ENCODE results near the gene CALN1. TPM values are rescaled to one million over a fixed set of nuclear protein-coding genes. Genes with fewer than 3 reads are reported as not detected.

CALN1 gene
- total RNA-seq, 1 experiment from 2014 or later, result 0.05 TPM

DNA sequence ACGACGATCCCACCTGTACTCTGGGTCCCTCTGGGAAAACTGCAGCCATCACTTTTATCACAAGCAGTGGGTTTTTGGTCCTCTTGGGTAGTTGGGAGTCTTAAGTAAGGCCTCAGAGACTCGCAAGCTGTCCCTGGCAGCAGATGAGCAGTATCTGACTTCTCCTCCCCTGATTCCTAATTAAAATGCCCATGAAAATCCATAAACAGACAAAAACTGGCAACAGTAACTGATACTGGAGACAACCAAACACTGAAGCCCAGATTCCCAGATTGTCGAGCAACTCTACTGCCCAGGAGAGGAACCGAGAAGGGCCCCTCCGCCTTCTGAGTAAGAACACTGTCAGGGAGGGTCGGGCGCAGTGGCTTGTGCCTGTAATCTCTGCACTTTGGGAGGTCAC, 333.8 kb downstream of the CALN1 start:
- DNase-seq (ENCODE audit: low read depth, low spot score), result no peak
- ChIA-PET POLR2A (no interaction called here), CTCF (no interaction called here)
- Histone ChIP-seq H3K9me3 (ENCODE audit: control insufficient read depth, insufficient read depth, low read depth, low read length) (no peaks in the 10 kb centered on the region), H3K27me3 (ENCODE audit: control insufficient read depth, insufficient read depth, low read length) (no peaks in the 10 kb centered on the region), H3K4me3 (ENCODE audit: low read depth in 2 of 2, low read length in 2 of 2) (no peak overlapping the region), H3K4me1 (ENCODE audit: control insufficient read depth, insufficient read depth, low read length) (no peaks in the 10 kb centered on the region), H3K27ac (ENCODE audit: low read length) (no peak overlapping the region), H3K36me3 (ENCODE audit: control insufficient read depth, insufficient read depth, low read length) (no peaks in the 10 kb centered on the region)
- TF ChIP-seq TCF7L2 (IDR thresholded peaks at IDR 0.05; ENCODE audit: low read depth, low read length) (no peak), POLR2AphosphoS5 (IDR thresholded peaks at IDR 0.05; ENCODE audit: low read depth, low read length) (no peak), SIN3A (IDR thresholded peaks at IDR 0.05; ENCODE audit: borderline replicate concordance, insufficient read depth, low read depth, low read length) (no peak)
- TF ChIP-seq, protein P1, sequence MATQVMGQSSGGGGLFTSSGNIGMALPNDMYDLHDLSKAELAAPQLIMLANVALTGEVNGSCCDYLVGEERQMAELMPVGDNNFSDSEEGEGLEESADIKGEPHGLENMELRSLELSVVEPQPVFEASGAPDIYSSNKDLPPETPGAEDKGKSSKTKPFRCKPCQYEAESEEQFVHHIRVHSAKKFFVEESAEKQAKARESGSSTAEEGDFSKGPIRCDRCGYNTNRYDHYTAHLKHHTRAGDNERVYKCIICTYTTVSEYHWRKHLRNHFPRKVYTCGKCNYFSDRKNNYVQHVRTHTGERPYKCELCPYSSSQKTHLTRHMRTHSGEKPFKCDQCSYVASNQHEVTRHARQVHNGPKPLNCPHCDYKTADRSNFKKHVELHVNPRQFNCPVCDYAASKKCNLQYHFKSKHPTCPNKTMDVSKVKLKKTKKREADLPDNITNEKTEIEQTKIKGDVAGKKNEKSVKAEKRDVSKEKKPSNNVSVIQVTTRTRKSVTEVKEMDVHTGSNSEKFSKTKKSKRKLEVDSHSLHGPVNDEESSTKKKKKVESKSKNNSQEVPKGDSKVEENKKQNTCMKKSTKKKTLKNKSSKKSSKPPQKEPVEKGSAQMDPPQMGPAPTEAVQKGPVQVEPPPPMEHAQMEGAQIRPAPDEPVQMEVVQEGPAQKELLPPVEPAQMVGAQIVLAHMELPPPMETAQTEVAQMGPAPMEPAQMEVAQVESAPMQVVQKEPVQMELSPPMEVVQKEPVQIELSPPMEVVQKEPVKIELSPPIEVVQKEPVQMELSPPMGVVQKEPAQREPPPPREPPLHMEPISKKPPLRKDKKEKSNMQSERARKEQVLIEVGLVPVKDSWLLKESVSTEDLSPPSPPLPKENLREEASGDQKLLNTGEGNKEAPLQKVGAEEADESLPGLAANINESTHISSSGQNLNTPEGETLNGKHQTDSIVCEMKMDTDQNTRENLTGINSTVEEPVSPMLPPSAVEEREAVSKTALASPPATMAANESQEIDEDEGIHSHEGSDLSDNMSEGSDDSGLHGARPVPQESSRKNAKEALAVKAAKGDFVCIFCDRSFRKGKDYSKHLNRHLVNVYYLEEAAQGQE (IDR thresholded peaks at IDR 0.05; ENCODE audit: insufficient read depth in 1 of 2, low read depth in 2 of 2, low read length in 1 of 2), result no peak
- TF ChIP-seq, protein P2, sequence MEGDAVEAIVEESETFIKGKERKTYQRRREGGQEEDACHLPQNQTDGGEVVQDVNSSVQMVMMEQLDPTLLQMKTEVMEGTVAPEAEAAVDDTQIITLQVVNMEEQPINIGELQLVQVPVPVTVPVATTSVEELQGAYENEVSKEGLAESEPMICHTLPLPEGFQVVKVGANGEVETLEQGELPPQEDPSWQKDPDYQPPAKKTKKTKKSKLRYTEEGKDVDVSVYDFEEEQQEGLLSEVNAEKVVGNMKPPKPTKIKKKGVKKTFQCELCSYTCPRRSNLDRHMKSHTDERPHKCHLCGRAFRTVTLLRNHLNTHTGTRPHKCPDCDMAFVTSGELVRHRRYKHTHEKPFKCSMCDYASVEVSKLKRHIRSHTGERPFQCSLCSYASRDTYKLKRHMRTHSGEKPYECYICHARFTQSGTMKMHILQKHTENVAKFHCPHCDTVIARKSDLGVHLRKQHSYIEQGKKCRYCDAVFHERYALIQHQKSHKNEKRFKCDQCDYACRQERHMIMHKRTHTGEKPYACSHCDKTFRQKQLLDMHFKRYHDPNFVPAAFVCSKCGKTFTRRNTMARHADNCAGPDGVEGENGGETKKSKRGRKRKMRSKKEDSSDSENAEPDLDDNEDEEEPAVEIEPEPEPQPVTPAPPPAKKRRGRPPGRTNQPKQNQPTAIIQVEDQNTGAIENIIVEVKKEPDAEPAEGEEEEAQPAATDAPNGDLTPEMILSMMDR (IDR thresholded peaks at IDR 0.05), result no peak
- intact Hi-C loops (cut with micrococcal nuclease; ENCODE audit: unreplicated experiment) (no loop called here), in situ Hi-C loops (cut with HindIII; ENCODE audit: low pct_unique_long_range_greater_than_20kb, low sequenced_read_pairs) (no loop called here)
- BruUV-seq (replicated peaks), result no TSS peak
- no peak for ATAC-seq

DNA sequence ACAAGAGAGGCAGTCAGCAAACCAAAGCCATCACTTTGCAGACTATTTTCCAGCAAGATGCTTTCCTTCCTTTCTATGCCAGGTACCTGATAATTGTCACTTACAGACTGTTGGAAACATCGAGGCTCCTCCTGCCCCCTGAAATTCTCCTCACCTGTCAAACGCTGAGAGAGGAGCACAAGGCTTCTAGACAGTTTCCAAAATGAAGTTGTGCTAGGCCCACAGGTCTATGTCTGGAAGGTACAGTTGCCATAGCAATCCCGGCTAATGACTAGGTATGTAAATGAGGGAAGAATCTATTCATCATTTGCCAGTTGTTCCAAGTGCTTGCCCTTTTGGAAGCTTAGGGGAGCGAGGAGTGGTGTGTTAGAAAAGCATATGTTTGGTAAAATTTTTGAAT, 334.4 kb downstream of the CALN1 start:
- no peaks in the 10 kb centered on the region for H3K4me1 ChIP-seq (ENCODE audit: control insufficient read depth, insufficient read depth, low read length)
- CTCF ChIA-PET, result no interaction called here
- DNase-seq (ENCODE audit: low read depth, low spot score) (no peak), ATAC-seq (no peak)
- BruUV-seq (replicated peaks), result no TSS peak
- TF ChIP-seq, protein P1 (IDR thresholded peaks at IDR 0.05; ENCODE audit: insufficient read depth in 1 of 2, low read depth in 2 of 2, low read length in 1 of 2), result no peak
- TF ChIP-seq SIN3A (IDR thresholded peaks at IDR 0.05; ENCODE audit: borderline replicate concordance, insufficient read depth, low read depth, low read length) (no peak), POLR2AphosphoS5 (IDR thresholded peaks at IDR 0.05; ENCODE audit: low read depth, low read length) (no peak), TCF7L2 (IDR thresholded peaks at IDR 0.05; ENCODE audit: low read depth, low read length) (no peak)
- TF ChIP-seq, protein P2 (IDR thresholded peaks at IDR 0.05), result no peak
- H3K27me3 ChIP-seq (ENCODE audit: control insufficient read depth, insufficient read depth, low read length), result no peaks in the 10 kb centered on the region
- in situ Hi-C loops (cut with HindIII; ENCODE audit: low pct_unique_long_range_greater_than_20kb, low sequenced_read_pairs), result no loop called here
- H3K27ac ChIP-seq (ENCODE audit: low read length), result no peak overlapping the region
- no peak overlapping the region for H3K4me3 ChIP-seq (ENCODE audit: low read depth in 2 of 2, low read length in 2 of 2)
- POLR2A ChIA-PET, result no interaction called here
- no peaks in the 10 kb centered on the region for H3K36me3 ChIP-seq (ENCODE audit: control insufficient read depth, insufficient read depth, low read length)
- intact Hi-C loops (cut with micrococcal nuclease; ENCODE audit: unreplicated experiment), result no loop called here
- no peaks in the 10 kb centered on the region for H3K9me3 ChIP-seq (ENCODE audit: control insufficient read depth, insufficient read depth, low read depth, low read length)

Measured in Panc1 (cell line).